GM19468 (cell line): ENCODE results near the gene ST6GAL2.

ENCODE experiments used
- ATAC-seq: cut with Tn5 transposase; IDR thresholded peaks from one replicate; pipeline ENCODE4 v1.9.1; 2021; ENCODE audit warnings: mild to moderate bottlenecking, moderate library complexity, moderate number of reproducible peaks; ENCODE audit not compliant: unreplicated experiment; ENCODE audit errors: extremely low read depth

The ST6GAL2 gene, protein sequence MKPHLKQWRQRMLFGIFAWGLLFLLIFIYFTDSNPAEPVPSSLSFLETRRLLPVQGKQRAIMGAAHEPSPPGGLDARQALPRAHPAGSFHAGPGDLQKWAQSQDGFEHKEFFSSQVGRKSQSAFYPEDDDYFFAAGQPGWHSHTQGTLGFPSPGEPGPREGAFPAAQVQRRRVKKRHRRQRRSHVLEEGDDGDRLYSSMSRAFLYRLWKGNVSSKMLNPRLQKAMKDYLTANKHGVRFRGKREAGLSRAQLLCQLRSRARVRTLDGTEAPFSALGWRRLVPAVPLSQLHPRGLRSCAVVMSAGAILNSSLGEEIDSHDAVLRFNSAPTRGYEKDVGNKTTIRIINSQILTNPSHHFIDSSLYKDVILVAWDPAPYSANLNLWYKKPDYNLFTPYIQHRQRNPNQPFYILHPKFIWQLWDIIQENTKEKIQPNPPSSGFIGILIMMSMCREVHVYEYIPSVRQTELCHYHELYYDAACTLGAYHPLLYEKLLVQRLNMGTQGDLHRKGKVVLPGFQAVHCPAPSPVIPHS

GRCh38 chr2:106885971-106886915, at the start of gene ST6GAL2:
TSS of gene ST6GAL2 (minus strand) at chr2:106886167. CDS start at chr2:106843977, 42,190 bp downstream.
- no peak for ATAC-seq

GRCh38 chr2:106932644-106933043, 46.7 kb upstream of the ST6GAL2 start:
- no peak for ATAC-seq

DNA sequence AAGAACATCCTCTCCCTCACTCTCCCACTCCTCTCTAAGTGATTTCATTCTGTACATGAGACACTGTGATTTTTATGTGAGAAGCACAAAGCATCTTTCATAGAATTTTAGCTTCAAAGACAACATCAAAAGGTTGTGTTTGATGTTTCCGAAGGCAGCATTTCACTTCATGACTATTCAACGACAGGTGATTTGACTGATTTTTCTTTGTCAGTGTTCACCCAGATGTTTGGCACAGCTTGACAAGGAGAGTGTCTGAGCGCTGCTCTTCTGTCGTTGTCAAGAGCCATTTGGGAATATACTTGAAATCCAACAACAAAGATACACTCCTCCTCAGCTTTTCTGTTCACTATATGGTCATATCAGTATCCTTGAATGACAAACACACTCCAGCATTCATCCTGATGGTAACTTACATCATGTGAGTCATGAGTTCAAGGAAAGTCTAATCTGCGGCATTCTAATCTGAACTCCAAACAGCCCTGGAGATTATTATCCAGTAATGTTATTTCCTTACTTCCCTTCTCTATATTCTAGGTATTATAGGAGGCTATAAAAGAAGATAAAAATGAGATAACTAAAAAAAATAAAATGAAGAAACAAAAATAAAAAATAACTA, 45.9 kb upstream of the ST6GAL2 start:
- no peak for ATAC-seq

DNA sequence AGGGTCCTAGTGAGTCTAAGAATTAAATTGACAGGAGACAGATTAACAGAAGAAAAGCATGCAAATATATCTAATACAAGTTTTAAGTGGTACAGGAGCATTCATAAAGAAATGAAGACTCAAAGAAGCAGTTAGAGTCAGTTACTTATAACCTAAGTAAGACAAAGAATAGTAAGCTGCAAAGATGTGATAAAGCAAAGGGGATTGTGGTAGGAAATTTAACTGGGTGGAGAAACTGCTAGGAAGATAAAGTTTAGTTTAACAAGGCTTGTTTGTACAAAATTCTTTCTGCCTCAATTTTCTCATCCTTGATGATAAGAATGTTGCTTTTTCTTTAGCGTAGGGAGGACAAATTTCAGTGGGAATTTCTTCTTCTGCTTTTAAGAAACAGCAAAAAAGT, 35.5 kb upstream of the ST6GAL2 start:
- ATAC-seq = no peak

- no peak for ATAC-seq
Observed at GRCh38 chr2:106919012-106919411, 33.0 kb upstream of the ST6GAL2 start.

DNA sequence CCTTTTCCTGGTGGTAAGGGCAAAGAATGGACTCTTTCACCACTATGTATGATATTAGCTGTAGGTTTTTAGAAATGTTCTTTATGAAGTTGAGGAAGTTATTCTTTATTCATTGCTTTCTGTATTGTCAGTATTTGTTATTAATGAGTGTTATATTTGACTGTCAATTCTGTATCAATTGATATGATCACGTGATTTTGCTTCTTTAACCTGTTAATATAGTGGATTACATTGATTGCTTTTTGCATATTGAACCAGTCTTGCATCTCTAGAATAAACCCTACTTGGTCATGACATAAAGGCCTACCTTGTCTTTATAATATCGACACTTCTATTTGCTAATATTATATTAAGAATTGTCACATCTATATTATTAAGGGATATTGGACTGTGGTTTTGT, 18.3 kb upstream of the ST6GAL2 start:
- ATAC-seq = no peak

- ATAC-seq = no peak
Observed at GRCh38 chr2:106899786-106900530, 14.0 kb upstream of the ST6GAL2 start.

DNA sequence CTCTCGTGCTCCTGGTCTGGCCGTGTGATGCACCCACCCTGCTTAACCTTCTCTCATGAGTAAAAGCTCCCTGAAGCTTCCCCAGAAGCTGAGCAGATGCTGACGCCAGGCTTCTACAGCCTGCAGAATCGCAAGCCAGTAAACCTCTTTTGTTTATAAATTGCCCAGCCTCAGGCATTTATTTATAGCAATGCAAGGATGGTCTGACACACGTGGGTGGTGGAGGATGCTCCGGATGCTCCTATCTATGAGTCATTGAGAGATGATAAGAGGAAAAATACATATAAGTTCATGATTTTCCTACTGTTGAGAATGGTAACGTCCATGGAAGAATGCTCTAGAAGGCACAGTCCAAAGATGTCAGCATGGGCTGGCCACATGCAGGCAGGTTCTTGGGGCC, 8.6 kb upstream of the ST6GAL2 start:
- ATAC-seq = no peak

DNA sequence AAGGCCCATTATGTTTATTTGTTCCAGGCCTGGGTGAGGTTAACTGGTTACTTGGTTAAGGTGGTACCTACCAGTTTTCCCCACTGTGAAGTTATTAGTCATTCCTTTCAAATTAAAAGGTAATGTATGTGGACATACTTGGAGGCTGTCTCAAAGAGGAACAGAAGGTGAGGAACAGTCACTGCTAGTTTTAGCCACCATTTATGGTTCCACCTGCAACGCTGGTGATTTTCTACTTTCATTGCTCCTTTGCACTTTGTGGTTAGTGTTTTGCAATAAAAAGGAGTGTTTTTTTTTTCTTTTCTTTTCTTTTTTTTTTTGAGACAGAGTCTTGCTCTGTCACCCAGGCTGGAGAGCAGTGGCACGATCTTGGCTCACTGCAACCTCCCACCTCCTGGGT, 6.1 kb upstream of the ST6GAL2 start:
- no peak for ATAC-seq

- no peak for ATAC-seq
Observed at GRCh38 chr2:106890606-106891005, 4.6 kb upstream of the ST6GAL2 start.

GRCh38 chr2:106886916-106887758, 1.2 kb upstream of the ST6GAL2 start:
- ATAC-seq = no peak

DNA sequence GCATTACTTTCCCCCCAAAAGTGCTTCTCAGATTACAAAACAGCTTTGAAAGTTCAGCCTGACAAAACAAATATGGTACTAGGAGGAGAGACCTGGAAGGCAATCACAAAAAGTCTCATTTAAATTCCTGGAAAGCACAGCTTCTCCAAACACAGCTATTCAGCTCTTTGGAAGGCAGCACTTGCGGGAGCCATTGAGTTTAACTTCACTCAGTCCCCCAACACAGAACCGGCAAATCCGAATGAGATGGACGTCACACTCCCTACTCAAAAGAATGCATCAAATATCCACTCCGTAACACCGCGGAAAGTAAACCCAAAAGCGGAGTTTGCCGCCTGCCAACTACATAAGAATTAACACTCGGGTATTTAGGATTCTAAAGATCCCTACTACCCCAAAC, 638 bp downstream of the ST6GAL2 start:
- ATAC-seq = no peak

GRCh38 chr2:106882673-106883072, 3.3 kb downstream of the ST6GAL2 start:
- no peak for ATAC-seq

DNA sequence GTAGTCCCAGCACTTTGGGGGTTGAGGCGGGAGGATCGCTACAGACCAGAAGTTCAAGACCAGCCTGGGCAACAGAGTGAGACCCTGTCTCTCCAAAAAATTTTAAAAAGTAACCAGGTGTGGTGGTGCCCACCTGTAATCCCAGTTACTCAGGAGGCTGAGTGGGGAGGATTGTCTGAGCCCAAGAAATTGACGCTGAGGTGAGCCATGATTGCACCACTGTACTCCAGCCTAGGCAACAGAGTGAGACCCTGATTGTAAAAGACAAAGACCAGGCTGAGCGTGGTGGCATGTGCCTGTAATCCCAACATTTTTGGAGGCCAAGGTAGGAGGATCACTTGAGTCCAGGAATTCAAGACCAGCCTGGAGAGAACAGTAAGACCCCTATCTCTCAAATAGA, 7.8 kb downstream of the ST6GAL2 start:
- no peak for ATAC-seq

DNA sequence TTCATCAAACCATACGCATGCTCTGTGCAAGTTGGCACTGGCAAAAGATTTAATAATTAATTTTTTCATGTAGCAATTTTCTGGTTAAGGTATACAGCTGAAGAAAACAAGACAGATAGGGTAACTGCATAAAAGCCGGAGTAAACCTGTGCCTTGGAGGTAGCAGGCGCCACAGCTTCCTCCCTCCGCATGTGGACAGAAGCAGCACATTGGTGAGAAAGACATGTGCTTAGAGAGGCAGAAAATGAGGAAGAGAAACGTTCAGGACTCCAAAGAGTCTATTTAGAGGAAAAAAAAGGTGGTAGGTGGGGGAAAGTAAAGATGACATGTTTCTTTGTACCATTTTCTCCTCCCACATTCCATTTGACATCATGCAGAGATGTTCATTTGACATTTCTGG, 9.3 kb downstream of the ST6GAL2 start:
- ATAC-seq = no peak

- ATAC-seq = no peak
Observed at GRCh38 chr2:106869512-106870275, 16.3 kb downstream of the ST6GAL2 start.

- no peak for ATAC-seq
Observed at GRCh38 chr2:106868275-106868674, 17.7 kb downstream of the ST6GAL2 start.
